Occipital lobe (tissue), 3 donors: ENCODE results near the gene ENTPD7. TPM values are rescaled to one million over a fixed set of nuclear protein-coding genes. Genes with fewer than 3 reads are reported as not detected.
"Not testable (repeated sequence)": the region's sequence is repeated elsewhere in the genome, so short reads cannot be mapped to it uniquely, and the experiment has no call there.

Experiments used
- DNase-seq: peaks from one replicate; lab custom pipeline; 2025; lab: John Stamatoyannopoulos, UW
- small RNA-seq: library from RNA; depleted of rRNA; stranded (forward); fragments of <200 nt; gene quantifications from one replicate; pipeline ENCODE3, GENCODE V24; 2014
- total RNA-seq: library from RNA; depleted of rRNA; stranded (reverse); fragments of >200 nt; gene quantifications from one replicate; pipeline ENCODE4 v1.2.3, GENCODE V29; 2014

The ENTPD7 gene
- total RNA-seq, 1 donor from 2014 or later: 8.7 TPM

DNA sequence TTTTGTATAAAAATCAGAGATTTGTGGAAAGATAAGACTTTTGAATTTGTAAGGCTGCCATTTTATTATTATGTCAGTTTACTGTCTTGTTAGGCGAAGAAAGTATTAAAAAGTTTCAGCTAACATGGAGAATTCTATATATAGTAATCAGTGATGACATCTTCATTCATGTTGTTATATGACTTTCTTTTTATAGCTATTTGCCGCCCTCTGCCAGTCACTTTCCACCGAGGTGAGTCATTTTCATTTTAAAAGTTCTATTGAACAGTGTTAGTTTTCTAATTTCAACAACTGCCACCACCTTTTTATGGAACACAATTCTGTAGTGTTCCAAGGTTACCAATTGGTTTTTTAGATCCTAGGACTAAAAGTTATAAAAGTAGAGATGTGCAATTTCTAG is 84.5 kb downstream of the ENTPD7 start:
- DNase-seq: no peak

DNA sequence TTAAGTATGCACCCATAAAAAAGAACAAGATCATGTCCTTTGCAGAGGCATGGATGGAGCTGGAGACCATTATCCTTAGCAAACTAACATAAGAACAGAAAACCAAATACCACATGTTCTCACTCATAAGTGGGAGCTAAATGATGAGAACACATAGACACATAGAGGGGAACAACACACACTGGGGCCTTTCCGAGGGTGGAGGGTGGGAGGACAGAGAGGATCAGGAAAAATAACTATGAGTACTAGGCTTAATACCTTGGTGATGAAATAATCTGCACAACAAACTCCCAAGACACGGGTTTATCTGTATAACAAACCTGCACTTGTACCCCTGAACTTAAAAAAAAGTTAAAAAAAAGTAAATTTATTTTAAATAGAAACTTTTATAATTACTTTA is 86.9 kb downstream of the ENTPD7 start:
- not testable (repeated sequence) for DNase-seq

DNA sequence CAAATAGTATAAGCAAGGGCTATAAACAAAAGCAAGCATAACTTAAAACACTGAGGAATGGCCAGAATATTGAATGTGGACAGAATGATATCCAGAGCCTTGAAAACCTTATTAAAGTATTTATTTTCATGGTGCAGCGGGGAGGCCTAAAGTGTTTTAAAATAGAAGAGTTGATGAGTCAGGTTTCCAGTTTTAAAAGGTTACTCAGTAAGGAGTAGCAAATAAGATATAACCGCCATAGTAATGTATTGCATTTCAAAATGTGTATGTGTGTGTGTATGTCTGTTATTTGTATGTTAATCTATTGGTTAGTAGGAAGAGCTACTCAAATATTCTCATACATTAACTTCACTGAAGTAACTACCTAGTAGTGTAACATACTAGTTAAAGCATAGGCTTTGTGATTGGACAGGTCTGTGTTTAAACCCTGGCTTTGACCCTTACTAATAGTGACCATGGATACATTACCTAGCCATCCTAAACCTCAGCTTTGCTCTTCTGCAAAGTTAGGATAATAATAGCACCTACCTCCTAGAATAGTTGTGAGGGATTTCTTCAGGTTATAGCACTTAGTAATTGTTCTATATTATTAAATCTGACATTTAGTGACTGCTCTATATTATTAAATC is 89.6 kb downstream of the ENTPD7 start:
- no peak for DNase-seq

DNA sequence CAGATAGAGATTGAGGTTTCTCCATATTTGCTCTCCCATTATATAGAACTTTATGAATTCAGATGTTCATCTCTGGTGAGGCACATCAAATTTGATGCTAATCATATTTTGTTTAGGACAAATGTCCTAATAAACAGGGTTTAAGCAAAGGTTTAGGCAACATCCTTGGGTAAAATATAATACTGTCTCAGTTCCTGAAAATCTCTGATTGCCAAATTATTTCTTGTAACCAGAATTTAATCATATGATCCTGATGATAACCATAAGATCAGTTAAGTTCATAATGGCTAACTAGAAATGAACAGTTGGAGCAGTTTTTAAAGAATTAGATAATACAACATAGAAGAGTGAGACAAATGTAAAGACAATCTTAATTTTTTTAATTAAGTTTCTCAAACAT is 91.3 kb downstream of the ENTPD7 start:
- DNase-seq: no peak

DNA sequence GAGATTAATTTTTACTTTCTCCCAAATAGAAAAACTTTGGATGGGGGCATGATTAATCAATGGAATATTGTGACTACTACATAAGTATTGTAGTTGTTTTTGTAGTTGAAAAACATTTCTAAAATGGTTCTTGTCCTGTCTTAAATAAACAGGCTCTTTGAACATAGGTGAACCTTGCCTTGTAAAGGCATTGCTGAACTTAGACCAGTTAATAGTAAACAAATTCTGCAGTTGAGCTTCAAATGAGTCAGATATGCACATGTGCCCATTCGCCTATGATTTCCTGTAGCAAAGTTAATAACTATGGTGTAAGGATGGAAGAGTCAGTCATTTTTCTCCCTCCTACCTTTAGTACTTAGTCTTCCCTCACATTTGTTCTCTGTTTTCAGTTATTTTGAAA is 95.4 kb downstream of the ENTPD7 start:
- no peak for DNase-seq

Small RNA genes within 50 kb of the gene (small RNA-seq; reads per million reads assigned to genes)
- gene AL133353.1: not detected

Other genes starting within 250 kb of the ENTPD7 start
- 16.4 TPM for gene GOT1, start 228.9 kb upstream of the ENTPD7 start, total RNA-seq
- not detected for gene NKX2-3, start 126.6 kb upstream of the ENTPD7 start, total RNA-seq
- gene SLC25A28, start 39.1 kb upstream of the ENTPD7 start, total RNA-seq: 18.6 TPM
- gene COX15, start 72.6 kb downstream of the ENTPD7 start, total RNA-seq: 42.1 TPM
- gene CUTC, start 72.7 kb downstream of the ENTPD7 start, total RNA-seq: 9.0 TPM
- gene ABCC2, start 123.1 kb downstream of the ENTPD7 start, total RNA-seq: 0.16 TPM